NT2/D1 (cell line): Measurements from ENCODE around the gene APCDD1.

ENCODE experiments used
- SUZ12 ChIP-seq: IDR thresholded peaks from 2 replicates; pipeline ENCODE4 v1.6.1; 2011; ENCODE audit not compliant: insufficient read length, insufficient read depth; ENCODE audit errors: extremely low read depth
- YY1 ChIP-seq: IDR thresholded peaks from 2 replicates; pipeline ENCODE4 v1.6.1; 2011; ENCODE audit not compliant: insufficient read length, insufficient read depth
- ZNF274 ChIP-seq: IDR thresholded peaks from 2 replicates; pipeline ENCODE4 v1.6.1; 2011; ENCODE audit warnings: mild to moderate bottlenecking, low read depth, low read length

DNA sequence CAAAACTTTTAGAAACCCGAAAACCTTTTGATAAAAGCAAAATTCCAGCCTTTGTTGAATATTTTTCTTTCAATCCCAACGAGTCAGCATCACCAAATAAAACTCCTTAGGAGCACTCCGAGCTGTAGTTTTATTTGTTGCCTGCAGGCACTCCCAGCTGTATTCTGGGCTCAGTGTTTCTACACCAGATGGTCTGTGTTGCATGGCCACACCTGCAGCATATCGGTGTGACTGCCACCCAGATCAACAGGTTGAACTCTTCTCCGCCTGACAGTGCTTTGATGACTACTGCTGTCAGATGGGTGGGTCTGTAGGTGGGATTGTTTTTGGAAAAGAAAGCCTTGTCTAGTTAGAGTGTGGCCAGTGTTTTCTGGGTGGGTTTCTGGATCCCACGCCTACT lies 32.7 kb downstream of the APCDD1 start:
- TF ChIP-seq SUZ12 (no peak), ZNF274 (no peak), YY1 (no peak)
